H9 (cell line): Measurements from ENCODE around the gene JTB. TPM values are rescaled to one million over a fixed set of nuclear protein-coding genes. Genes with fewer than 3 reads are reported as not detected.

ENCODE experiments used
- DNase-seq: peaks from one replicate; pipeline ENCODE4 v3.0.0-alpha.2; 2017
- H2AFZ ChIP-seq: one replicate; pipeline ENCODE4 v1.6.1; 2013; ENCODE audit warnings: mild to moderate bottlenecking, low read length, control low read depth, moderate library complexity
- H2AK5ac ChIP-seq: 2 replicates; pipeline ENCODE4 v1.6.1; 2013; ENCODE audit warnings: low read length, control low read depth, mixed read lengths; ENCODE audit not compliant: insufficient read length
- H2BK120ac ChIP-seq: one replicate; pipeline ENCODE4 v1.6.1; 2013; ENCODE audit warnings: low read depth, mild to moderate bottlenecking, low read length, control low read depth, inconsistent platforms; ENCODE audit not compliant: poor library complexity, severe bottlenecking
- H2BK12ac ChIP-seq: 2 replicates; pipeline ENCODE4 v1.6.1; 2013; ENCODE audit warnings: low read length, control low read depth, mixed read lengths, low read depth; ENCODE audit not compliant: insufficient read length
- H2BK15ac ChIP-seq: 2 replicates; pipeline ENCODE4 v1.6.1; 2013; ENCODE audit warnings: low read depth, low read length, control low read depth
- H2BK20ac ChIP-seq: one replicate; pipeline ENCODE4 v1.6.1; 2013; ENCODE audit warnings: low read depth, mild to moderate bottlenecking, low read length, control low read depth, inconsistent platforms; ENCODE audit not compliant: poor library complexity, severe bottlenecking
- H2BK5ac ChIP-seq: 2 replicates; pipeline ENCODE4 v1.6.1; 2013; ENCODE audit warnings: low read length, control low read depth, mixed read lengths; ENCODE audit not compliant: insufficient read length
- H3K14ac ChIP-seq: 2 replicates; pipeline ENCODE4 v1.6.1; 2013; ENCODE audit warnings: low read length, control low read depth; ENCODE audit not compliant: insufficient read depth
- H3K18ac ChIP-seq: 2 replicates; pipeline ENCODE4 v1.6.1; 2013; ENCODE audit warnings: low read depth, mild to moderate bottlenecking, mixed read lengths, low read length, control low read depth; ENCODE audit not compliant: insufficient read length
- H3K23ac ChIP-seq: 2 replicates; pipeline ENCODE4 v1.6.1; 2013; ENCODE audit warnings: low read length, control low read depth, mixed read lengths, low read depth; ENCODE audit not compliant: insufficient read length
- H3K23me2 ChIP-seq: 2 replicates; pipeline ENCODE4 v1.6.1; 2013; ENCODE audit warnings: low read depth, mild to moderate bottlenecking, mixed read lengths, low read length, control low read depth; ENCODE audit not compliant: insufficient read length, poor library complexity, severe bottlenecking
- H3K27ac ChIP-seq: 2 replicates; pipeline ENCODE4 v1.5.1; 2013; ENCODE audit warnings: low read length, control low read depth, mixed read lengths, low read depth; ENCODE audit not compliant: insufficient read length
- H3K27me3 ChIP-seq: 2 replicates; pipeline ENCODE4 v1.6.1; 2013; ENCODE audit warnings: low read length, control low read depth, inconsistent platforms; ENCODE audit not compliant: insufficient read depth
- H3K4ac ChIP-seq: 2 replicates; pipeline ENCODE4 v1.6.1; 2013; ENCODE audit warnings: low read depth, mild to moderate bottlenecking, control low read depth, inconsistent platforms, low read length, moderate library complexity
- H3K4me1 ChIP-seq: 2 replicates; pipeline ENCODE4 v1.6.1; 2013; ENCODE audit warnings: low read length, control low read depth, inconsistent platforms; ENCODE audit not compliant: insufficient read depth
- H3K4me2 ChIP-seq: 2 replicates; pipeline ENCODE4 v1.6.1; 2013; ENCODE audit warnings: low read length, control low read depth, mixed read lengths; ENCODE audit not compliant: insufficient read length, insufficient read depth
- H3K56ac ChIP-seq: 2 replicates; pipeline ENCODE4 v1.6.1; 2013; ENCODE audit warnings: low read depth, mild to moderate bottlenecking, mixed read lengths, low read length, control low read depth; ENCODE audit not compliant: insufficient read length
- H3K79me1 ChIP-seq: 2 replicates; pipeline ENCODE4 v1.6.1; 2013; ENCODE audit warnings: low read depth, mild to moderate bottlenecking, moderate library complexity, low read length, control low read depth, inconsistent platforms; ENCODE audit not compliant: insufficient read depth, poor library complexity, severe bottlenecking
- H3K79me2 ChIP-seq: 2 replicates; pipeline ENCODE4 v1.6.1; 2013; ENCODE audit warnings: low read length, control low read depth, inconsistent platforms; ENCODE audit not compliant: insufficient read depth
- H3K9ac ChIP-seq: 2 replicates; pipeline ENCODE4 v1.6.1; 2013; ENCODE audit warnings: low read length, control low read depth, mixed read lengths; ENCODE audit not compliant: insufficient read length; ENCODE audit errors: extremely low read depth
- H3K9me3 ChIP-seq: one replicate; pipeline ENCODE4 v1.6.1; 2013; ENCODE audit warnings: low read depth, low read length, inconsistent platforms; ENCODE audit not compliant: control insufficient read depth
- H3T11ph ChIP-seq: one replicate; pipeline ENCODE4 v1.6.1; 2013; ENCODE audit warnings: mild to moderate bottlenecking, low read length, control low read depth, inconsistent platforms
- H4K20me1 ChIP-seq: one replicate; pipeline ENCODE4 v1.6.1; 2013; ENCODE audit not compliant: control insufficient read depth, insufficient read length, insufficient read depth
- H4K5ac ChIP-seq: 2 replicates; pipeline ENCODE4 v1.6.1; 2013; ENCODE audit warnings: low read depth, mild to moderate bottlenecking, mixed read lengths, low read length, control low read depth; ENCODE audit not compliant: insufficient read length
- H4K8ac ChIP-seq: replicated peaks from 2 replicates; pipeline ENCODE4 v1.6.1; 2013; ENCODE audit warnings: low read length, control low read depth, mixed read lengths, low read depth; ENCODE audit not compliant: insufficient read length
- H4K91ac ChIP-seq: 2 replicates; pipeline ENCODE4 v1.6.1; 2013; ENCODE audit warnings: low read depth, mild to moderate bottlenecking, moderate library complexity, mixed read lengths, low read length, control low read depth; ENCODE audit not compliant: insufficient read length
- H3K27ac Mint-ChIP-seq, 3 experiments: 2 replicates in 2 of 3; 3 replicates in 1 of 3; pipeline ENCODE4 v1.8.0; 2020 to 2021; ENCODE audit warnings: mixed read lengths in 3 of 3, mild to moderate bottlenecking in 1 of 3, moderate library complexity in 1 of 3
- H3K27me3 Mint-ChIP-seq: 2 replicates; pipeline ENCODE4 v1.8.0; 2021; ENCODE audit warnings: low read depth, mild to moderate bottlenecking, moderate library complexity, mixed read lengths
- H3K36me3 Mint-ChIP-seq, 3 experiments: 2 replicates in 2 of 3; 3 replicates in 1 of 3; pipeline ENCODE4 v1.8.0; 2020 to 2021; ENCODE audit warnings: low read depth in 3 of 3, mixed read lengths in 3 of 3; ENCODE audit not compliant: insufficient read depth in 1 of 3
- H3K4me1 Mint-ChIP-seq, 2 experiments: 2 replicates each; pipeline ENCODE4 v1.8.0; 2020; ENCODE audit warnings: mixed read lengths in 2 of 2
- H3K4me3 Mint-ChIP-seq, 2 experiments: 2 replicates in 1 of 2; 3 replicates in 1 of 2; pipeline ENCODE4 v1.8.0; 2020 to 2021; ENCODE audit warnings: mild to moderate bottlenecking in 2 of 2, mixed read lengths in 2 of 2, moderate library complexity in 1 of 2
- H3K9me3 Mint-ChIP-seq, 2 experiments: 2 replicates in 1 of 2; 3 replicates in 1 of 2; pipeline ENCODE4 v1.8.0; 2020; ENCODE audit warnings: mild to moderate bottlenecking in 2 of 2, mixed read lengths in 2 of 2, moderate library complexity in 1 of 2
- WGBS: extraction: QIAGEN DNeasy Blood & Tissue Kit; methylation state at CpG from one replicate; pipeline ENCODE4 v1.1.7; 2013; ENCODE audit warnings: missing lambda C conversion rate, low lambda C conversion rate, mixed read lengths; ENCODE audit not compliant: insufficient read length; ENCODE audit errors: extremely low coverage; 5-methylcytosine and 5-hydroxymethylcytosine counted together
- total RNA-seq: library from RNA; stranded (reverse); gene quantifications from 2 replicates; pipeline ENCODE4 v1.2.1, GENCODE V29; 2021
- TF ChIP-seq, protein P1 (sequence below): fragments of 200-600 bp; sonication (generic); conservative IDR thresholded peaks from 3 replicates; pipeline ENCODE4 v1.8.0; 2021; ENCODE audit warnings: antibody characterized with exemption, mild to moderate bottlenecking

The JTB gene
- total RNA-seq, 1 experiment from 2014 or later, result 85.4 TPM

DNA sequence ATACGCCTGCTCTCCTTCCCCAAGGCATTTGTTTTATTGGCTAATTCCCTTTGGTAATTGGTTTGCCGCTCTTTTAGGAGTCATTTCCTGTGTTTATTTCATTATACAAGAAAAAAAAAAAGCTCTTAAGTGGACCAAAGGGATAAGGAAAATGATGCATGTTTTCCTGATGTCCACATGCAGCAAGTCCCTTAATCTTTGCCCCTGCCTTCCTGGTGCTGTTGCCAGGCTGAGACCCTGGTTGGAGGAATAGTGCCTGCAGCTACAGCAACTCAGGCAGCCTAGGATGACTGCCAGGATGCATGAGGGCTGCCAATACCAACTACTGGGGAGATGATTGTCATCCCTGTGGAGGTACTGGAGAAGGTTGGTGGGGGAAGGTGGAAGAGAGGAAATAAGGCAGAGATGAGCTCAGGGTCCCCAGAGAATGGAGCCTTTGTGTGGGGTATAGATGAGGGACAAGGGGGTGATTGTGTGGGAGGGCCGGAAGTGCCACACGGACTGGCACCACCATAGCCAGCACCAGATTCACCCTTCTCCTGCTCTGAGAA lies 48.6 kb downstream of the JTB start:
- Histone ChIP-seq H3T11ph (no peak overlapping the region), H2BK15ac (no peak overlapping the region), H3K4ac (no peak overlapping the region), H2AK5ac (no peak overlapping the region), H3K27ac (no peak overlapping the region), H3K27me3 (no peaks in the 10 kb centered on the region), H4K91ac (no peak overlapping the region), H2AFZ (no peak overlapping the region), H4K8ac (no peak overlapping the region), H3K14ac (no peak overlapping the region), H3K23me2 (peaks cover under 1% of the 10 kb centered on the region), H3K4me2 (no peak overlapping the region), H3K23ac (no peak overlapping the region), H2BK5ac (no peak overlapping the region), H2BK20ac (no peak overlapping the region), H3K9ac (no peak overlapping the region), H3K79me2 (no peaks in the 10 kb centered on the region), H4K5ac (no peak overlapping the region), H3K79me1 (no peaks in the 10 kb centered on the region), H2BK120ac (no peak overlapping the region), H3K4me1 (no peaks in the 10 kb centered on the region), H3K18ac (no peak overlapping the region), H3K9me3 (no peaks in the 10 kb centered on the region), H2BK12ac (no peak overlapping the region), H3K56ac (no peak overlapping the region), H4K20me1 (no peaks in the 10 kb centered on the region)
- Mint-ChIP-seq H3K4me3 (no peak overlapping the region), H3K36me3 (peaks cover 11 to 33% (median 23%) of the 10 kb centered on the region in 3 experiments; a peak in 6 of 7 replicates), H3K4me1 (peaks cover under 1% of the 10 kb centered on the region in 2 experiments), H3K9me3 (no peaks in the 10 kb centered on the region), H3K27ac (peak overlapping the region in 1 of 3 experiments; percentile 83; a peak in 2 of 7 replicates), H3K27me3 (no peaks in the 10 kb centered on the region)
- DNase-seq, result no peak
- no CpG with 5 or more reads among the region's 4 CpGs for WGBS
- TF ChIP-seq, protein P1, sequence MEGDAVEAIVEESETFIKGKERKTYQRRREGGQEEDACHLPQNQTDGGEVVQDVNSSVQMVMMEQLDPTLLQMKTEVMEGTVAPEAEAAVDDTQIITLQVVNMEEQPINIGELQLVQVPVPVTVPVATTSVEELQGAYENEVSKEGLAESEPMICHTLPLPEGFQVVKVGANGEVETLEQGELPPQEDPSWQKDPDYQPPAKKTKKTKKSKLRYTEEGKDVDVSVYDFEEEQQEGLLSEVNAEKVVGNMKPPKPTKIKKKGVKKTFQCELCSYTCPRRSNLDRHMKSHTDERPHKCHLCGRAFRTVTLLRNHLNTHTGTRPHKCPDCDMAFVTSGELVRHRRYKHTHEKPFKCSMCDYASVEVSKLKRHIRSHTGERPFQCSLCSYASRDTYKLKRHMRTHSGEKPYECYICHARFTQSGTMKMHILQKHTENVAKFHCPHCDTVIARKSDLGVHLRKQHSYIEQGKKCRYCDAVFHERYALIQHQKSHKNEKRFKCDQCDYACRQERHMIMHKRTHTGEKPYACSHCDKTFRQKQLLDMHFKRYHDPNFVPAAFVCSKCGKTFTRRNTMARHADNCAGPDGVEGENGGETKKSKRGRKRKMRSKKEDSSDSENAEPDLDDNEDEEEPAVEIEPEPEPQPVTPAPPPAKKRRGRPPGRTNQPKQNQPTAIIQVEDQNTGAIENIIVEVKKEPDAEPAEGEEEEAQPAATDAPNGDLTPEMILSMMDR, result no peak
